Amygdala (tissue), 56 donors: ENCODE measurements around the gene SRSF1.
"Not testable (repeated sequence)": the region's sequence is repeated elsewhere in the genome, so short reads cannot be mapped to it uniquely, and the experiment has no call there.

Experiments
- DNase-seq, 56 donors: peaks; one replicate each; lab custom pipeline; 2025; lab: John Stamatoyannopoulos, UW

Gene SRSF1

DNA sequence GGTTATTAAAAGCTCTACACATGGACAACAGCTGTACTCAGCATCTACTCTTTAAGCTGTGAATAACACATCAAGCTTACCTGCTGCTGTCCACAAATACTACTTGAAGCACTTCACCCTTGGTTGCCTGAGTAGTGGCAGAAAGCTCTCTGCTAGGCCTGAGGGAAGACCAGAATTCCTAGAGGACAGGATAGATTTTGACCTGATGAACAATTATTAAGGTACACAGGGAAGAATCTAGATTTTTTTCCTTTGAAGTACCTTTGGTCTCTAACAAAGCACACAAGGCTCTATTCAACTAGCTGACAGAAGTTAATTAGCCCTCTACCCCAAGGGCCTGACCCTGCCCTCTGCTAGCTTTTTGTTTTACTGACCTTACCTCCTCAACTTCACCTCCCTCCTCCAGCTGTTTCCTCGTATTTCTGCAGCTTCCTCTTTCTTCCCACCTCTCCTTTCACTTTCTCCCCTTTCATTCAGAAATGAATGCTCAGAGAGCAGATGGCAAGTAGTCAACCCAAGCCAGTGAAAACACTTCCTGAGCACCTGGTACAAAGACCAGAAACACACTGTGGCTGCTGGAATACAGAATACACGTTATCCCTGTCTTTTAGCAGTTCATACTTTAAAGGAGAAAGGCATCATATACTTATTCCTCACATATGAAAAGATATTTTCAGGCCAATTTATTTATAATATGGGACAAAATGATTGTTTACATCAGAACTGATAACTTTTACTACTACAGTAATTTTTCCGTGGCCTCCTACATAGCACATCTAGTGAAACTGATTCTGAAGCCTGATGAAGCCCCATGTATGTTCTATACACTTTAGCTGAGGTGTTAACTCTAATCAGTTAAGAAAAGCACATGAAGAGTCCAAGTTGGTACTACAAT, 13.3 kb downstream of the SRSF1 start:
- no peak for DNase-seq

- DNase-seq, result no peak
These were observed 15.5 kb downstream of the SRSF1 start for GRCh38 chr17:57991537-57991936.

- no peak for DNase-seq
These were observed 17.0 kb downstream of the SRSF1 start for GRCh38 chr17:57990037-57990436.

DNA sequence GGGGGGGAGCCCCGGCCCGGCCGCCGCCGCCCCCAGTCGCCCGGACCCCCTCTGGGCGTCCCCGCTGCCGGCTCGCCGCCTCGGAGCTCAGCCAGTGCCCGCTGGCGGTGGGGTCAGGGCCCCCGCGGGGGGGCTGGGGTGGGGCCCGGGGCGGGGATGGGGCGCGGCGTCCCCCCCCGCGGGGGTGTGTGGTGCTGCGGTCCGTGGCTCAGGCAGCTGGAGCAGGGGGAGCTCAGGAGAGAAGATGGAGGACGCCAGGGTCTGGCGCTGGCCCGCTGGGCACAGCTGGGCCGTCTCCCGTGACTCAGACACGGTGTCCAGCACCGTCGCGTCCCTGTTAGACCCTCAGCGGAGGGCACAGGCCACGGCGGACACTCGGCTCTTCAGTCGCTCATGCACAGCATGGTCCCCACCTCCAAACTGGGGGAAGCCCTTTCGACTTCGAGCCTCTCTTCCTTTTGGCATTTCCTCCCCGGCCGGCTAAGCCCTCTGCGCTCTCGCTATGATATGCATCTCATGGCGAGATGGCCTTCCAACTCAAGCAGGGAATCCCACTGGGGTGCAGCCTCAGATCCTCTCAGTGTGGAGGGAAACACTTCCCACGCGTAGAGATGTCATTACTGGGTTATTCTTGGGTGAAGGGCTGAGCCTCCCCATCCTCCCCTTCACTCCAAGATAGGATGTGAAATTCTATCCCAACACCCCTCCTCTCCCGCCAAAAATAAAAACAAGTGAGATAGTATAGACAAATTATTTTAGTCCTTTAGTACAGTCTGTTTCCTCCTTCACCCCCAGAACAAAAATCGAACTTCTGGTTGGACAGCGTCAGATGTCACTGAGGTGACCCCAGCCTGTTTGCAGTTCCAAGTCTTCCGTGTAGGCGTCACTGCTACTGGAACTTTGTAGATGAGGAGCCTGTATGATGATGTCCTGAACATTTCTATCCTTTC, 18.5 kb downstream of the SRSF1 start:
- DNase-seq, result peak in 48 of 56 donors; percentile 22 to 90 (median 70)

- peak in 49 of 56 donors; percentile 34 to 92 (median 78) for DNase-seq
These were observed 19.3 kb downstream of the SRSF1 start, which contains the start of gene VEZF1 for GRCh38 chr17:57987581-57988300. Gene VEZF1, minus strand, starts transcription at chr17:57988254. Its CDS starts 143 bp downstream, at chr17:57988111.

GRCh38 chr17:57986841-57987580, 20.0 kb downstream of the SRSF1 start:
- DNase-seq, result peak in 30 of 56 donors; percentile 21 to 72 (median 52)

GRCh38 chr17:57985675-57985974, 21.4 kb downstream of the SRSF1 start:
- DNase-seq, result no peak

DNA sequence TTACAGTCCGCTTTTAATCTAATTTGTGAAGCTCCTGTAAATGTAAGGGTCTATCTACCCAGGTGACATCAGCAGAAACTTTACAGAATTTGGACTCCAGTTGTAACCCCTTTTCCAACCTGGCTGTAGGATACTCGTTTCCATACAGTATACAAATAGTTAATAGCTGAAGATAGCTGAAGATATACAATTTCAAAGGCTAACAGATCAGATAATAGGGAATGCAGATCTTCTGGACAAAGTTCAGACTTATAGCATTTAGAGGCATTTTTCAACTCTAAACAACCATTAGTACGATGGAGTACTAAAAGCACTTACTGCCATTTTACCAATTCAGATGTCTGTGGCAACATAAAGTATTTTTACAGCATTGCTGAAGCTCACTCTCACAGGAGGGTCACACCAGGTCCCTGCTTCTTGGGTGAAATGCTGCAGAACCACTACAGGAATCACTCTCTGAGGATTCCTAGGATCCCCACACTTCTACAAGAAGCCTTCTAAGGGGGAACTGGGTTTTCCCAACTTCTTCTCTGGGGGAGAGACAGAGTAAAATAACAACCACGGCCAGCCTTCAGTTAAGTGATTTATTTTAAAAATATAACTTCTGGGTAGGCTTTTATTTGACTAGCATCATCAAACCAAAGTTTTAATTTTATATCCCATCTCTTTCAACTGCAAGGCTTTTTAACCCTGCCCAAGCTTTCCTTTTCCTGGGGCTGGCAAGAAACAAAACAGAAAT, 21.9 kb downstream of the SRSF1 start:
- no peak for DNase-seq

- DNase-seq, result no peak
These were observed 22.7 kb downstream of the SRSF1 start for GRCh38 chr17:57984261-57984890.

- no peak for DNase-seq
These were observed 23.6 kb downstream of the SRSF1 start for GRCh38 chr17:57983446-57983845.

DNA sequence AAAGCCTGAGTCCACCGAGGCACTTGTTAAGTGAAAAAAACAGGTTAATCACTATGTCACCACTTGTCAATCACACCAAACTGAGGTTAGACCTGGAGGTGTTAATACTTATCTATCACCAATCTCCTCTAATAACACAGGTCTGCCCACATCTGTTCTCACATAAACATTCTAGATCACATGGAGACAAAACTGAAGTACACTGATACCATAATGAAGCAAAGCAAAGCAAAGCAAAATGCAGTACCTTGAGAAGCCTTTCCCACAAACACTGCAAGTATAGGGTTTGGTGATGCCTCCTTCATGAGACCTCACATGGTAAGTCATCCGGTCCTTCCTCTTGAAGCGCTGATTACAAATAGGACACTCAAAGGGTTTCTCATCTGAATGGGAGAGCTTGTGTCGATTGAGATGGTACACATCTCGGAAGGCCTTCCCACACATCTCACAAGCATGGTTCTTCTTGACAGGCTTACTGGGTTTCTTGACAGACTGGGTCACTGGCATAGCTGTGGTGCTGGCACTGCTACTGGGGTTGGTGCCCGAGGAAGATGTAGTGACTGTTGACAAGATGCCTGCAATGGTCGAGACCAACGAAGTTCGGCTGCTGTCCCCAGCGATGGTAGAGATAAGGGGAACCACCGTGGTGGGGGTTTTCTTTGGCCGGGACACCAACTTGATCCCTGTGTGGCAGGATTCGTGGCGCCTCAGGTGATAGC, 24.4 kb downstream of the SRSF1 start:
- no peak for DNase-seq

DNA sequence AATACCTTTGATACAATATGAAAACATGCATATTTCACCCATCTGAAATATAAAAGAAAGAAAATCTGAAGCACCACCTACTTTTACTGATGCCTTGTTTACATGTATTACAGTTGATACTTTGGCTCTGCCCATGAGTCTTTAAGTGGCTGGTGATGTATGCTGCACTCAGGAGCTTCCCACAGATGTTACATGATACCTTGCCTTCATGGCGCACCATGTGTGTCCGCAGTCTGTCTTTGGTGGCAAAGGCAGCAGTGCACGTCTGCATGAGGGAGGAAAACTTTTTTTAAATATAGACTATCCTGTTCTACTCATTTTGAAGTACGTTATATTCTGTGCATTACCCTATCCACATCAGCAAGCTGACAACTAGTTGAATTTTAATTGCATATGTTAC, 26.5 kb downstream of the SRSF1 start:
- no peak for DNase-seq

DNA sequence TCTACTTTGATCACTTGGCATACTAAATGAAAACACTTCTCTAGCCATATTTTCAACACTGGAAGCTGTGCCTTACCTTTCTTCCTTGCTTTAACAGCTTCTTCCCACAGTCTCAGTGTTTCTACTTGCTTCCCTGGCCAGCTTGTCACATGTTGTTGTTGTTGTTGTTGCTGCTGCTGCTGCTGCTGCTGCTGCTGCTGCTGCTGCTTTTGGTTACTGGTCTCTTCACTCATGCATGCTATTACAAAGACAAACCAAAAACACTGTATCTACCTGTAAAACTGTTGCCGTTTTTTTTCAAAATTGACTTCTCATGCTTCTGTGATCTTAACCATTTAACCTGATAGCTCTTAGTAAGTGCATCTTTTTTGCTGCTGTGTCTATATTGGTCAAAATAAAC, 28.0 kb downstream of the SRSF1 start:
- no peak for DNase-seq

DNA sequence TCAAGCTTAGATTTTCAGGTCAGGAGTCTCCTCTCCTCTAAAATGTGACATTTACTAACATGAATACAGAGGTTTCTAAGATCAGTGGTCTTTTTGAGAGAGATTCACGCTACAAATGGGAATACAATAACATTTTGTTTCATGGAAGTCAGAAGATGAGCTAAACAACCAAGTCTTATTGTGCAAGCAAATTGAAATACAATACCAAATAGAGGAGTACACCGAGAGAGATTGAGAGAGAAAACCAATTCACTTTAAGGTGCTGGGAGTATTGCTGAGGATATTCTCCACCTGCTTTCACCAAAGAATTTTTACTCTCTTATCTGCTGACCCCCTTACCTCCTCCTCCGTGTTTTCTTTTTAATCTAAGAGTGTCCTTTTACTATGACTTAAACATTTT, 30.5 kb downstream of the SRSF1 start:
- peak in 1 of 56 donors; percentile 49 for DNase-seq

- DNase-seq, result no peak
These were observed 32.0 kb downstream of the SRSF1 start for GRCh38 chr17:57975044-57975443.

GRCh38 chr17:57974053-57974824, 32.8 kb downstream of the SRSF1 start:
- DNase-seq, result not testable (repeated sequence)

DNA sequence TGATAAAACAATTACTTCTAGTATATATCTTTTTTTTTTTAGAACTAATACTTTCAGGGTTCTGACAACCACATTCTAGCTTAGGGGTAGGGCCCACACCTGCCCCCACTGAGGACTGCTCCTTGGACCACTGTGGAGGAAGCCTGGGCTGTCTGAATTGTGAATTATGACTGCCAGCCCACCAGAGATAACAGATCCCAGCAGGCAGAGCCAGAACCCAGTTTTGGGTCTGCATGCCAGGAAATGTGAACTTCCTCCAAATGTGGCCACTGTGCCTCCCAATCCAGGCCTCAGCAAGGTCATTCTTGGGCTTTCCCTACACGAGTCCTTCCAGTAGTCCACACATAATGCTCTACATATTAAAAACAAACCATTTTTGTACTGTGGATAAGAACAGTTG, 34.9 kb downstream of the SRSF1 start:
- no peak for DNase-seq
